Bone marrow (tissue), 2 donors: ENCODE results near the gene HOXC4.

ENCODE experiments used
- DNase-seq, 2 donors: peaks; one replicate each; lab custom pipeline; 2025; lab: John Stamatoyannopoulos, UW

HOXC4 gene

GRCh38 chr12:54053751-54054741 lies at the start of gene HOXC4:
HOXC4 (plus strand) TSS chr12:54053835; CDS start chr12:54053923, 88 bp downstream.
- DNase-seq, result no peak

GRCh38 chr12:54004063-54004840 lies 49.4 kb upstream of the HOXC4 start:
- DNase-seq, result no peak

GRCh38 chr12:54004841-54005530 lies 48.6 kb upstream of the HOXC4 start:
- DNase-seq, result no peak

GRCh38 chr12:54005531-54005852 lies 48.1 kb upstream of the HOXC4 start:
- DNase-seq, result no peak

GRCh38 chr12:54005853-54006558 lies 47.6 kb upstream of the HOXC4 start:
- peak; percentile 64 to 68 for DNase-seq

GRCh38 chr12:54006559-54007220 lies 46.9 kb upstream of the HOXC4 start:
- no peak for DNase-seq

GRCh38 chr12:54007538-54008259 lies 45.9 kb upstream of the HOXC4 start:
- no peak for DNase-seq

GRCh38 chr12:54008260-54008552 lies 45.4 kb upstream of the HOXC4 start:
- DNase-seq, result no peak

GRCh38 chr12:54009171-54010052 lies 44.2 kb upstream of the HOXC4 start:
- DNase-seq, result no peak

GRCh38 chr12:54010053-54010971 lies 43.3 kb upstream of the HOXC4 start:
- DNase-seq, result no peak

GRCh38 chr12:54010972-54011664 lies 42.5 kb upstream of the HOXC4 start:
- no peak for DNase-seq

GRCh38 chr12:54011665-54012532 lies 41.7 kb upstream of the HOXC4 start:
- DNase-seq, result no peak

- no peak for DNase-seq
These were observed 40.8 kb upstream of the HOXC4 start for GRCh38 chr12:54012631-54013409.

- DNase-seq, result no peak
These were observed 39.1 kb upstream of the HOXC4 start for GRCh38 chr12:54014377-54015017.

- no peak for DNase-seq
These were observed 38.4 kb upstream of the HOXC4 start for GRCh38 chr12:54015018-54015931.
